SK-N-SH treated with all-trans-retinoic acid at 6 μM for 48 hours (cell line): Measurements from ENCODE around the gene ZNF860.

Experiments
- ATAC-seq: fragments of 200-7000 bp; cut with Tn5 transposase; 3 replicates; pipeline ENCODE4 v1.9.1; 2020; ENCODE audit warnings: mild to moderate bottlenecking, moderate library complexity
- ARNTL ChIP-seq: fragments of 450-650 bp; formaldehyde crosslinking; IDR thresholded peaks from 2 replicates; pipeline ENCODE4 v1.5.0; 2020; ENCODE audit warnings: low read depth, mild to moderate bottlenecking, moderate library complexity, borderline replicate concordance
- BACH2 ChIP-seq: fragments of 250-450 bp; sonication (Bioruptor Pico); IDR thresholded peaks from 2 replicates; pipeline ENCODE4 v1.9.0; 2021; ENCODE audit warnings: mild to moderate bottlenecking, borderline replicate concordance
- CREB5 ChIP-seq: fragments of 250-450 bp; sonication (Bioruptor Pico); IDR thresholded peaks from 2 replicates; pipeline ENCODE4 v1.5.1; 2020; ENCODE audit warnings: low read depth, mild to moderate bottlenecking, moderate library complexity
- CSDC2 ChIP-seq: fragments of 250-450 bp; sonication (Bioruptor Pico); IDR thresholded peaks from 2 replicates; pipeline ENCODE4 v1.5.0; 2020; ENCODE audit warnings: mild to moderate bottlenecking, moderate library complexity
- CSRNP3 ChIP-seq: fragments of 250-450 bp; sonication (Bioruptor Pico); IDR thresholded peaks from 2 replicates; pipeline ENCODE4 v1.5.1; 2021; ENCODE audit warnings: mild to moderate bottlenecking, moderate library complexity
- ESRRG ChIP-seq: fragments of 250-450 bp; sonication (Bioruptor Pico); IDR thresholded peaks from 2 replicates; pipeline ENCODE4 v1.6.1; 2021; ENCODE audit warnings: mild to moderate bottlenecking
- GLIS3 ChIP-seq: fragments of 250-450 bp; sonication (Bioruptor Pico); IDR thresholded peaks from 2 replicates; pipeline ENCODE4 v1.5.0; 2020; ENCODE audit warnings: mild to moderate bottlenecking, moderate library complexity
- ISL1 ChIP-seq: fragments of 250-450 bp; sonication (Bioruptor Pico); IDR thresholded peaks from 2 replicates; pipeline ENCODE4 v2.1.2; 2022; ENCODE audit warnings: mild to moderate bottlenecking, moderate library complexity
- OSR1 ChIP-seq: fragments of 250-450 bp; sonication (Bioruptor Pico); IDR thresholded peaks from 2 replicates; pipeline ENCODE4 v1.8.0; 2022; ENCODE audit warnings: moderate library complexity, mild to moderate bottlenecking, inconsistent platforms
- PATZ1 ChIP-seq: fragments of 250-450 bp; sonication (Bioruptor Pico); IDR thresholded peaks from 2 replicates; pipeline ENCODE4 v1.8.0; 2020; ENCODE audit warnings: mild to moderate bottlenecking, moderate library complexity, borderline replicate concordance
- POU6F1 ChIP-seq: fragments of 250-450 bp; sonication (Bioruptor Pico); IDR thresholded peaks from 2 replicates; pipeline ENCODE4 v1.8.0; 2021; ENCODE audit warnings: low read depth, mild to moderate bottlenecking, moderate library complexity, borderline replicate concordance
- PPARA ChIP-seq: fragments of 250-450 bp; sonication (Bioruptor Pico); IDR thresholded peaks from 2 replicates; pipeline ENCODE4 v1.5.0; 2020; ENCODE audit warnings: mild to moderate bottlenecking, borderline replicate concordance
- RARB ChIP-seq: fragments of 250-450 bp; sonication (Bioruptor Pico); IDR thresholded peaks from 2 replicates; pipeline ENCODE4 v1.8.0; 2021; ENCODE audit warnings: mild to moderate bottlenecking, moderate library complexity
- SNAI2 ChIP-seq: fragments of 250-450 bp; sonication (Bioruptor Pico); IDR thresholded peaks from 2 replicates; pipeline ENCODE4 v1.5.0; 2020; ENCODE audit warnings: mild to moderate bottlenecking, moderate library complexity
- TCF4 ChIP-seq: fragments of 250-450 bp; sonication (Bioruptor Pico); IDR thresholded peaks from 2 replicates; pipeline ENCODE4 v1.8.0; 2021; ENCODE audit warnings: mild to moderate bottlenecking, moderate library complexity, borderline replicate concordance
- TOX ChIP-seq: fragments of 250-450 bp; sonication (Bioruptor Pico); IDR thresholded peaks from 2 replicates; pipeline ENCODE4 v1.8.0; 2021; ENCODE audit warnings: mild to moderate bottlenecking, moderate library complexity, borderline replicate concordance
- TSHZ2 ChIP-seq: fragments of 250-450 bp; sonication (Bioruptor Pico); IDR thresholded peaks from 2 replicates; pipeline ENCODE4 v1.5.0; 2020; ENCODE audit warnings: mild to moderate bottlenecking, moderate library complexity
- ZC3H10 ChIP-seq: fragments of 250-450 bp; sonication (Bioruptor Pico); IDR thresholded peaks from 2 replicates; pipeline ENCODE4 v1.5.1; 2021; ENCODE audit warnings: mild to moderate bottlenecking, moderate library complexity
- ZFP3 ChIP-seq: fragments of 250-450 bp; sonication (Bioruptor Pico); IDR thresholded peaks from 2 replicates; pipeline ENCODE4 v1.5.0; 2020; ENCODE audit warnings: mild to moderate bottlenecking, moderate library complexity
- ZFP30 ChIP-seq: fragments of 450-650 bp; formaldehyde crosslinking; IDR thresholded peaks from 2 replicates; pipeline ENCODE4 v1.5.0; 2022; ENCODE audit warnings: mild to moderate bottlenecking, moderate library complexity
- ZNF70 ChIP-seq: fragments of 450-650 bp; formaldehyde crosslinking; IDR thresholded peaks from 2 replicates; pipeline ENCODE4 v1.5.0; 2020; ENCODE audit warnings: mild to moderate bottlenecking, moderate library complexity
- ZNF8 ChIP-seq: fragments of 450-650 bp; formaldehyde crosslinking; IDR thresholded peaks from 2 replicates; pipeline ENCODE4 v1.5.0; 2020; ENCODE audit warnings: mild to moderate bottlenecking, moderate library complexity

The ZNF860 gene

GRCh38 chr3:31973837-31974236 lies 7.7 kb upstream of the ZNF860 start:
- TF ChIP-seq PPARA (CRISPR knock-in tag) (no peak), BACH2 (CRISPR knock-in tag) (no peak), GLIS3 (no peak), ZNF8 (CRISPR knock-in tag) (no peak), TCF4 (CRISPR knock-in tag) (no peak), TOX (CRISPR knock-in tag) (no peak), OSR1 (CRISPR knock-in tag) (no peak), ZC3H10 (CRISPR knock-in tag) (no peak)
- ATAC-seq, result no peak

- no peak for TF ChIP-seq PPARA (CRISPR knock-in tag)
- TF ChIP-seq ZFP3, result no peak
- TF ChIP-seq CSRNP3 (CRISPR knock-in tag), result no peak
- no peak for TF ChIP-seq BACH2 (CRISPR knock-in tag)
- ATAC-seq, result no peak
Measured at GRCh38 chr3:31974471-31974870, 7.1 kb upstream of the ZNF860 start.

GRCh38 chr3:31974964-31975363 lies 6.6 kb upstream of the ZNF860 start:
- no peak for TF ChIP-seq ZC3H10 (CRISPR knock-in tag)
- TF ChIP-seq ZFP3, result no peak
- TF ChIP-seq CSDC2, result no peak
- no peak for ATAC-seq

GRCh38 chr3:31976302-31976701 lies 5.2 kb upstream of the ZNF860 start:
- ATAC-seq, result no peak
- TF ChIP-seq ZC3H10 (CRISPR knock-in tag) (no peak), RARB (CRISPR knock-in tag) (no peak), ZNF70 (CRISPR knock-in tag) (no peak), ZFP30 (no peak), TSHZ2 (CRISPR knock-in tag) (no peak), ISL1 (CRISPR knock-in tag) (no peak), TCF4 (CRISPR knock-in tag) (no peak), TOX (CRISPR knock-in tag) (no peak), OSR1 (CRISPR knock-in tag) (no peak), BACH2 (CRISPR knock-in tag) (no peak), GLIS3 (no peak), CSRNP3 (CRISPR knock-in tag) (no peak), ARNTL (CRISPR knock-in tag) (no peak), CREB5 (CRISPR knock-in tag) (no peak)

- ATAC-seq, result no peak
- no peak for TF ChIP-seq GLIS3
- TF ChIP-seq TOX (CRISPR knock-in tag), result no peak
- TF ChIP-seq OSR1 (CRISPR knock-in tag), result no peak
- no peak for TF ChIP-seq CSDC2
- no peak for TF ChIP-seq PATZ1
- TF ChIP-seq POU6F1 (CRISPR knock-in tag), result no peak
- TF ChIP-seq CSRNP3 (CRISPR knock-in tag), result no peak
- no peak for TF ChIP-seq RARB (CRISPR knock-in tag)
- TF ChIP-seq ARNTL (CRISPR knock-in tag), result no peak
- no peak for TF ChIP-seq SNAI2 (CRISPR knock-in tag)
- TF ChIP-seq ZNF70 (CRISPR knock-in tag), result no peak
- no peak for TF ChIP-seq ESRRG (CRISPR knock-in tag)
- TF ChIP-seq ZFP30, result no peak
Measured at GRCh38 chr3:31977736-31978135, 3.8 kb upstream of the ZNF860 start.
